Cortex of kidney (tissue), 1 donor: ENCODE measurements around the gene TCP10L.
"Not testable (repeated sequence)": the region's sequence is repeated elsewhere in the genome, so short reads cannot be mapped to it uniquely, and the experiment has no call there.

Experiments
- DNase-seq: peaks from one replicate; lab custom pipeline; 2025; lab: John Stamatoyannopoulos, UW

The TCP10L gene

DNA sequence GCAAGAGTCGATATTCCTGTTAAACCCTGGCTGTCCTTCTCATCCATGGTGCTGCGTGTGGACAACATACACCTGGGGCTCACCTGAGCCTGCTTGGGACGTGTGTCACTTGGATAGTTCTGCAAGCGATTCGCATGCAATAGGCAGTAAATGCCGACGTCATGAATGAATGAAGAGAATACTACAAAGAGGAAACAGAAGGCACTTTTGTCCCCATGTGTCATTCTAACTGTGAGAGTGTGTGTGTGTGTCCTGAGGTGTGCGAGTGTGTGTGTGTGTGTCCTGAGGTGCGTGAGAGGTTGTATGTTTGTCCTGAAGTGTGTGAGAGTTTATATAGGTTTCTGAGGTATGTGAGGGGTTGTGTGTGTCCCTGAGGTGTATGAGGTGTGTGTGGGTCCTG, 647 bp upstream of the TCP10L start:
- no peak for DNase-seq

DNA sequence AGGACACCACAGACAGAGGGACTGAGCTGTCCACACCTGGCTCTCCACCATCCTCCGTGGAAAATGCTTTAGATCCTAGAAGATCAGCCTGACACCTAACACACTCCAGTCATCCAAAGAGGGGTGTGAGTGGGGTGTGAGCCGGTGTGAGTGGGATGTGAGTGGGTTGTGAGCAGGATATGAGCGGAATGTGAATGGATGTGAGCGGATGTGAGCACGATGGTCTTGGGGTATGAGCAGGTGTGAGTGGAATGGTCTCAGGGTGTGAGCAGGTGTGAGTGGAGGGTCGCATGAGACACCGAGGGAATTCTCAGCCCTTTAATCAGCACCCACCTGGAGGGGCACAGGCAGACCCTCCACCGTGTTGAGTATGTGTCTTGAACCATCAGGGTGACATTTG, 851 bp downstream of the TCP10L start:
- no peak for DNase-seq

DNA sequence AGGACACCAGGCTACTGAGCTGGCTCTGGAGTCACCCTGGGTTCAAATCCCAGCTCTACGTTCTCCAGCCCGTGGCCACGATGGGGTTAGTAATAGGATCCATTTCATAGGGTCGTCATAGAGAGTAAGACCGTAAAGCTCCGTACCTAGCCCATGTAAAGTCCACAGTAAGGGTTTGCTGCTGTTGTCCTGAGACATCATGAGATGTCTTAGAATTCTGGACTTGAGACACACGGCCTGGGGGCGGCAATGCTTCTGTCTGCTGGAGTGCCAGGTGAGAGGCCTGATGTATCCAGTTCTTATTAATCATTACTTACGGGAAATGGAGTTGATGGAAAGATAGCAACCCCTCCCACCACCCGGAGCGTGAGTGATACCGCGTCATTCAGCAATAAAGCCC, 3.6 kb downstream of the TCP10L start:
- DNase-seq: no peak

DNA sequence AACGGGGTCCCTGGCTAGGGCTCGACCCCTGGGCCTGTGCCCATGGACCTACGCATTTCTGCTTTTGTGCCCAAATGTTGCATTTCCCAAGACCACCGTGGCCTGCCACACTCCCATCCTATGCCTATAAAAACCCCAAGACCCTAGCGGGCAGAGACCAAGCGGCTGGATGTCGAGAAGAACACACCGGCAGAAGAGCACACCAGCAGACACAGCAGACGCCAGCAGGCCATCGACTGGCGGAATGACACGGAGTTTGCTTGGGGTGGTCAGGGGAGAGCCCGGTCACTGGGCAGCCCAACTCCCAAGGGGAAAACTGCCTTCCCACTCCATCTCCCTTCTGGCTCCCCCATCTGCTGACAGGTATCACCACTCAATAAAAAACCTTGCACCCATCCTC, 4.4 kb downstream of the TCP10L start:
- no peak for DNase-seq

DNA sequence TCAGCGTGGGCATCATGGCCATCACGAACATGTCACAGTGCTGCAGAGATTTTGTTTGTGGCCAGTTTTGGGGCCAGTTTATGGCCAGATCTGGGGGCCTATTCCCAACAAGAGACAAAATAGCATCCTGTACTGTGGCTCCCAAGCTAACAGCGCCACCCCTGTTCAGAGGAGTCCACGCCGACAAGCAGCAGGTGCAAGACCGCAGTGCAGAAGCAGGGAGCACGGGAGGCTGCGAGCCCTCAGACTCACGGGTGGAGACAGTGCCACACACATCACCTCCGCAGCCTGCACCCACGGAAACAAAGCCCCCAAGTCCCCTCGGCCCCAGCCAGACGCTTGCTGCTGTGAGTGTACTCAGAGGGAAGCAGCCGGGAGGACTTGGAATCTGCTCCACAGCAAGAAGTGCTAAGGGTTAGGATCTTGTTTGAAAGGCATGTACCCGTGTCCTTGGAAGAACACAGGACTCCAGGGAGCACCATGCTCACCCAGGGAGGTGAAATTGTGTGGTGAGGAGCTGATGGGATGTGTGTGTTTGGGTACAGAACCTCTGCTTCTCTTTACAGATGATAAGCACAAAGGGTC, 7.1 kb downstream of the TCP10L start:
- no peak for DNase-seq

DNA sequence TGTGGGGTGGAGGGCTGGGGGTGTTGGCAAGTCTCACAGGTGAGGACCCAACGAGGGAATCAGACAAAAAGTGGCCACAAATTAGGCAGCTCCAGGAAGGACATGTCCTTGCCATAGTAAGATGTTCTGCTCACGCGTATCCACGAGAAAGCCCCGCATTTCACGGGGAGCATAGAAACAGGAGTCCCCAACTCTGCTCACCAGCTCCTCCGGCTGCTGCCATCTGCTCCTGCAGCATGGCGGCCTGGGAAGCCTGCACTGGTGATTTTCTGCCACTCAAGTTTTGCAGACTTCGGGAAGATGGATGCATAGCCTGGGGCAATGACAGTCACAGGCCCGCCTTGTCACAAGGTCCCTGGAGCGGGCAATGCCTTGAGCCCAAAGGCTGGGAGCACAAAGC, 9.3 kb downstream of the TCP10L start:
- no peak for DNase-seq

DNA sequence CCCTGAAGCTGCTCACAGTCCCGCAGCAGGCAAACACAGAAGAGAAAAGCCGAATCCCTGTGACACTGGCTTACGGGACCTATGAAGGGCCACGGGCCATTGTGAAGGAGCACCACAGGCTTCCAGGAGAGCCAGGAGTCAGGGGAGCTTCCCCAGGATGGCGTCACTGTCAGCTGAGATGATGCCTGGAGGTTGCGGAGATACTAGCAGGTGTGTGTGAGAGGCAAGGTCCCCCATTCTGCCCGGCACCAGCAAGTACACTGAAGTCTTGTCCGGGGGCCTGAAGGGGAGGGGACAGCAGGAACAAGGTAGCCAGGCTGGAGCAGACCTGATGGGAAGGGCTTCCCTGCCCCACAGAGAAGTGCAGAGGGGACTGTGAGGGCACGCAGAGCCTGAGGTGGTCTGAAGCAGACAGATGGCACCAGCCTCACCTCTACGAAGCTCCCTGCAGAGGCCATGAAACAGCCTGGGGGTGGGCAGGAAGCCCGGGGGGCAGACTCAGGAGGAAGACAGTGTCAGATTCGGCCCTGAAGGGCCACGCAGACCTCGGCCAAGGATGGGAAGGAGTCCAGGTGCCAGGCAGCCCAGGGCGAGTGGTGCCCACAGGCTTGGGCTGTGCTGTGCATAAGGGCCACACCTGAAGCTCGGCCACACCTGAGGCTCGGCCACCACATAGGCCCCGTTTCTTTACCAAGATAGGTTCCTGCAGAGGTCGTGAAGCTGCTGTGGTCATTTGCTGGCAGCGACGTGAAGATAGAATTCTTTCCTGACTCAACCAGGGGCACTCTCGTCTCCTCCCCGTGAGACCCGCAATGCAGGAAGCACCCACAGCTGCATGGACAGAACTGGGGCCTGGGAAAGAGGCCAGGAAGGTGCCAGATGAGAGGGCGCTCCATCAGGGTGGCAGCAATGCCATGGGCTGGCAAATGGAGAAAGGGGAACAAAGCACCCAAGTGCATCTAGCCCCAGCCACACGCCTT, 10.1 kb downstream of the TCP10L start:
- DNase-seq: no peak

DNA sequence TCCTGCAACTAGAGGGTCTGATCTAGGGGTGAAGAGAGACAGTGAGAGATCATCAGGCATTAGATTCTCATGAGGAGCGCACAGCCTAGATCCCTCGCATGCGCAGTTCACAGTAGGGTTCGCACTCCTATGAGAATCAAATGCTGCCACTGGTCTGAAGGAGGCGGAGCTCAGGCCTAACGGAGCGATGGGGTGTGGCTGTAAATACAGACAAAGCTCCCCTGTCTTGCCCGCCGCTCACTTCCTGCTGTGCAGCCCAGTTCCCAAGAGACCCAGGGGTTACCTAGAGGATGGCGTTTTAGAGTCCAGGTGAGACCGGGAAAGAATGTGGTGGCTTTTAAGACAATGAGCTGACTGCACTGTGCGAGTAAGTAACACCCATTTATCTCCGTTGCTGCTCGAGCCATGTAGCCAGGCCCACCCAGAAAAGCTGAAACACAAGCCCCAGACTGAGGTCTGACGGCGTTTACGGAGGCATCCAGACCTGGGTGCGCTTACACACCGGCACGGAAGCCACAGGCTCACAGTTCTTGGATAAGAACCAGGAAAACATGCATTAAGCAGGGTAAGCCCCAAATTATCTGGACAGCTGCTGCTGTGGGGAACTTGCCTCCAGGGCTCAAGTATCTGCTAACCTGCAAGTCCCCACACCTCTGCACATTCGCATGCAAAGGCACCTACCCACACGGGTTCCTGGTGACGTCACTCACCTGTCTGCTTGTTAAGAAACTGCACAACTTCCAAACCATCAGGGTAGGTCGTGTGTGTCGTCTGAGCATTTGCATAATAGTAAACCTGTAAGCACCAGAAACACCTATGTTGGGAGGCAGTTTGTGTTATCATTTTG, 12.5 kb downstream of the TCP10L start:
- DNase-seq: no peak

DNA sequence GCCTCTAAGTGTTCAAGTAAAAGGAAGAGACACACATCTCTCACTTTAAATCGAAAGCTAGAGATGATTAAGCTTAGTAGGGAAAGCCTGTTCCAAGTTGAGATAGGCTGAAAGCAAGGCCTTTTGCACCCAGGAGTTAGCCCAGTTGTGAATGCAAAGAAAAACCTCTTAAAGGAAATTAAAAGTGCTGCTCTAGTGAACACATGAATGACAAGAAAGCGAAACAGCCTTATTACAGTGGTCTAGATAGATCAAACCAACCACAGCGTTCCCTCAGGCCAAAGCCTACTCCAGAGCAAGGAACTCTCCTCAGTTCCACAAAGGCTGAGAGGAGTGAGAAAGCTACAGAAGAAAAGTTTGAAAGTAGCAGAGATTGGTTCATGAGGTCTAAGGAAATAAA, 14.9 kb downstream of the TCP10L start:
- DNase-seq: no peak

DNA sequence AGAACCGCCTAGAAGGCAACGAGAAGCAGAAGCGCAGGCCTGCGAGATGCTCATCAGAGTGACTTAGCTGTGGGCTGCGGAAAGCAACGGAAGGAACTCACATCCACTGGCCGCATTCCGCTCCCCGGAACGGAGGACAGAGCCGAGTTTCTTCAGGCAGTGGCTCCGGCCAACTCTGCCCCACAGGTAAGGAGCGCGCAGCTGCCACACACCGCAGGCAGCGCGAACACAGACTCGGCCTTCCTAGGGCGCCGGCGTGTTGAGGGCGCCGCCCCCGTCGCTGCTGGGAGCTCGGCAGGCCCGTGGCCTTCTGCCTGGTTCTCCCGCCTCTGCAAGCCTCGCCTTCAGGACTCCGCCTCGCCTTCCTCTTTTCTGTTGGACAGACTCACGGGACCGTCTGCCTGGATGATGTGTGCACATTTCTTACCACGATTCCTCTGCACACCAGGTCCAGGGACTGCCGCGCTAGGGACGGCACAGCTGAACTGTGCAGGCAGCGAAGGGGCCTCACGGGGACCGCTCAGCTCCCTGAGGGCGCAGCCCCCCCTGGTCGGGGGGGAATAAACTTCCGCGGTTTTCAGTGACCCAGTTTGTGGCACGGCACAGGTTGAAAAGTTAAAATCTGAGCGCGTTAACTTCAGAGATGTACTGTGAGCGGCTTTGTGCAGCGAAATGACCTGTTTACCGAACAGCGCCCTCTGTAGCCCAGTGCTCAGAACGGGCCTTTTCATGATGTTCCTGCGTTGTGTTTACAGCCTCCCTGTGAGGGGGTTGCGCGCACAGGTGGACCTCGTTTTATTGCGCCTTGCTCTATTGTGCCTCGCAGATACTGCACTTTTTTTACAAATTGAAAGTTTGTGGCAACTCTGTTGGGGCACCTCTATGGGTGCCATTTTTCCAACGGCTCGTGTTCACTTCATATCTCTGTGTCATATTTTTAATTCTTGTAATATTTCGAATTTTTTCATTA, 15.8 kb downstream of the TCP10L start:
- DNase-seq: no peak

DNA sequence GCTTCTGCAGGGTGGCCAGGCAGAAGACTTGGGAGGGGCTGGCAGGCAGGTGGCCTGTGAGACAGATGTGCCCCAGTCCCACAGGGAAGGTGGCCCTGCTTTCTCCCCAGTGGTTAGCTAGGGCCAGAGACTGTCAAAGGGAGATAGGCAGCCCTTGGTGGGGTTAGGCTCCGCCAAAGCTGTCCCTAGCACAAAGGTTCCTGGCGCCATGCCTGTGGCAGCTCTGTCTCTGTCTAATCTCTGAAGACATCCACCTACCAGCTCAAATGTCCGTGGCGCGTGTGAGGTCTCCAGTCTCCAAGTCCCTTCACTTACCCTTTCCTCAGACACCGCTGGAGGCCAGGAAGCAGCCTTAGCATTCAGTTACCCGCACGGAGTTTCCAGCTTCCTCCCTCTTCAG, 17.7 kb downstream of the TCP10L start:
- DNase-seq: no peak

DNA sequence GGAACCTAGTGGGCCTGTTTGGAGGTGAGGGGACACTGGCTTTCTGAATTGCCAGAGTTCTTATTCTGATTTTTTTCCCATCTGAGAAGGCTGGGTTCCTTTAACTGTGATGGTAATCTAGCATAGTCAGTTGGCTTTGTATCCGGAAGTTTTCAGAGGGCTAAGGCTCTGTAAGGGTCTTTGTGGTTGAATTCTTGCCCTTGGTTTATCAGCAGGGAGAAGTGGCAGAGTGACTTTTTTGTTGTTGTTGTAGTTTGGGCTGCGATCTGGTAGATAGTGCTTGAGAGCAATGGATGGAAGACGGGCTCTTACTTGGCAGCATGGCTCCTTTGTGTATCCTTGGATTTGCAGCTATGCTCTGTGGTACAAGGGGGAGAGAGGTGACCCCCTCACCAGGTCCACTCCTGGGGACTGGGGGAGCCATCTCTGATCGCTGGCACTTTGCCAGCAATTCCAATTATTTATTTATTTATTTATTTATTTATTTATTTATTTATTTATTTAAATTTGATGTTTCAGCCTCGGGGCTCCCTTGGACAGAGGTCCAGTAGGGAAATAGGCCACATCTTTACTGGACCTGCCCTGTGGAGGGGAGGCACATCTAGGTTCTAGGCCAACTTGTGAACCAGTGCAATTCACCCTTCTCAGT, 18.5 kb downstream of the TCP10L start:
- DNase-seq: no peak

DNA sequence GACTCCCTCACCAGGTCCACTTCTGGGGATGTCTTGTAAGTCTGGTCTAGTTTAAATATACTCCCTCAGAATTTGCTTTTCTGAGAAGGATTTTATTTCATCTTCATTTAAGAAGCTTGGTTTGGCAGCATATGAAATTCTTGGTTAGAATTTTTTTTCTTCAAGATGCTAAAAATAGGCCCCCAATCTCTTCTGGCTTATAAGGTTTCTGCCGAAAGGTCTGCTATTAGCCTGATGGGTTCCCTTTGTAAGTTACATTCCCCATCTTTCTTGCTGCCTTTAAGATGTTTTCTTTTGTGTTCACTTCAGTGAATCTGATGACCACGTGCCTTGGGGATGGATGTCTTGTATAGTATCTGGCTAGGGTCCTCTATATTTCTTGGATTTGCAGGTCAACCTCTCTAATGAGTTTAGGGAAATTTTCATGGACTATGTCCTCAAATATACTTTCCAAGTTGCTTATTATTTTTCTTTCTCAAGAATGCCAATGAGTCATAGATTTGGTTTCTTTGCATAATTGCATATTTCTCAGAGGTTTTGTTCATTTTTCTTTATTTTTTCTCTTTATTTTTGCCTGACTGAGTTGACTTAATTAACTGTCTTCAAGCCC, 19.4 kb downstream of the TCP10L start:
- no peak for DNase-seq

DNA sequence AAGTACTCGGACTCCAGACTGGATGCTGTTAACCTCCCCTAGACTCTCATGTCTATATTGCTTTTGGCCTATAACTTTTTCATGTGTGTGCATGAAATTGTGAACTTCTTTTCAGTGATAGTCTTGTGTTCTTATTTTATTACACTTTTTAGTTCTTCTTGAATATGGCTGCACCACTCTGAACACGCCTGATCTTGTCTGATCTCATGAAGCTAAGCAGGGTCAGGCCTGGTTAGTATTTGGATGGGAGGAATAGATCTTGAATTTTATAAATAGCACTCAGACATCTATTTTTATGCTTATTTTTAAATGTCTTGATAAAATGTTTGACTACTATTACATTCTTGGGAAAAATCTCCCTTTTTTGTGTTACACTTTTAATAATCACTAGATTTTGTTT, 22.4 kb downstream of the TCP10L start:
- DNase-seq: no peak

DNA sequence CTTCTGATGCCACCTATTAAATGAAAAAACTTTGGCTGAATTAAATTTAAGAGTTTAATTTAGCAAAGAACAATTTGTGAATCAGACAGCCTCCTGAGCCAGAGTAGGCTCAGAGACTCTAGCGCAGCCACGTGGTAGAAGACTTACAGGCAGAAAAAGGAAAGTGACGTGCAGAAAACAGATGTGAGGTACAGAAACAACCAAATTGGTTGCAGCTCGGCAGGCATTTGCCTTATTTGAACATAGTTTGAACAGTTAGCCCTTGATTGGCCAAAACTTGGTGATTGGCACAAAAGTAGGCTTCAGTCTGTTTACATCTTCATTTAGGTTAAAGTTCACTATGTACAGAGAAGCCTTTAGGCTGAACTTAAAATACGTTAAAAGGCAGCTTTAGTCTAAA, 22.9 kb downstream of the TCP10L start:
- no peak for DNase-seq

DNA sequence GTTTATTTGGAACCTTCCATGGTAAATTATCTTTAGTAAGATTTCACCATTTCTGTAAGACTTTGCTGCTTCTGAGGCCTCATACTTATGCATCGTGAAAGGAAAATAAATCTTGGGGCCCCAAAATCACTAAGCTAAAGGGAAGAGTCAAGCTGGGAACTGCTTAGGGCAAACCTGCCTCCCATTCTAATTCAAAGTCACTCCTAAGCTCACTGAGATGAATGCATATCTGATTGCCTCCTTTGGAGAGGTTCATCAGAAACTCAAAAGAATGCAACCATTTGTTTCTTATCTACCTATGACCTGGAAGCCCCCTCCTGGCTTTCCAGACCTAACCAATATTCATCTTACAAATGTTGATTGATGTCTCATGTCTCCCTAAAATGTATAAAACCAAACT, 23.8 kb downstream of the TCP10L start:
- not testable (repeated sequence) for DNase-seq

DNA sequence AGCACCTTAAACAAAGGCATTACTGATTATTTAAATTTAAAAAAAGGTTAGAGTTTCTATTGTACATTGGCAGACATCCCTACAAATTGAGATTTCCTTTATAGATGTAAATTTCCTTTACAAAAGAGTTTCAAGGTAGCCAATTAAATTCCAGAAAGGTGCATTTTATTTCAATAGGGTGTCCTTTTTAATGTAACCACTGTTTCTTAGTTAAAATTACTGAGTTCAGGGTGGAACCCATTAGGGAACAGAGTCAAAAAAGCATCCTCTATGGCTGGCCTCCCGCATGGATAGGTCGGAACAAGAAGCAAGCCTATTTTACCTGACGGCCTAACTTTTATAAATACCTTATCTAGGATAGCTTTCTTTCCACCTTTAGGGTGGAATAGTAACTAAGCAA, 24.4 kb downstream of the TCP10L start:
- DNase-seq: no peak

DNA sequence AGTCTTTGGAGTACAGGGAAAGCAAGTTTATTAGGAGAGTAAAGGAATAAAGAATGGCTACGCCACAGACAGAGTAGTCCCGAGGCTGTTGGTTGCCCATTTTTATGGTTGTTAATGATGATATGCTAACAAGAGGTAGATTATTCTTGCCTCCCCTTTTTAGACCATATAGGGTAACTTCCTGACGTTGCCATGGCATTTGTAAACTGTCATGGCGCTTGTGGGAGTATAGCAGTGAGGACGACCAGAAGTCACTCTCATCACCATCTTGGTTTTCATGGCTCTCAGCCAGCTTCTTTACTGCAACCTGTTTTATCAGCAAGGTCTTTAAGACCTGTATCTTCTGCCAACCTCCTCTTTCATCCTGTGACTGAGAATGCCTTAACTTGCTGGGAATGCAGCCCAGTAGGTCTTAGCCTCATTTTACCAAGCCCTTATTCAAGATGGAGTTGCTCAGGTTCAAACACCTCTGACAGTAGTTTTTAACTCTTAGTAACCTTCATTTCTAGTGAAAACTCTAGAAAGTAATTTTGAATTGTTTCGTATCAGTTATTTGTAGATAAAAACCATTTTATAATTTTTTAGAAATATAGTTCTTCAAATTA, 26.2 kb downstream of the TCP10L start:
- DNase-seq: no peak

DNA sequence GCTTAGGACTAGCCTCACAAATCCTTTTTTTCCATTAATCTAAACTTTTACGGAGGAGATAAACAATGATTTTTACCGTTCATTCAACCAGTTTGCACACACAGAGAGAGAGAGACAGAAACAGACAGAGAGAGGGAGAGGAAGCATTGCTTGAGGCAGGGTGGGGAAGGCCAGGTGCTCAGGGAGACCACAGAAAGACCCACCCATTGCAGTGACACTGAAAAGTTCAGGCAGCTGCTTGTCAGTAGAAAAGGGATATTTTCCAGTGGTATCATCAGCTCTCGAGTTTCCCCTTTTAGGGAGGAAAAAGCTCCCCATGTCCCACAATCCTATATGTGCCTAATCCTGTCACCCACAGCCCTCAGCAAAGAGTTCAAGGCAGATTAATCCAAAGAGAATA, 27.2 kb downstream of the TCP10L start:
- DNase-seq: no peak
